GM19324 (cell line): ENCODE measurements around the gene FAM120B.

Source experiments
- ATAC-seq: cut with Tn5 transposase; IDR thresholded peaks from one replicate; pipeline ENCODE4 v1.9.1; 2021; ENCODE audit warnings: mild to moderate bottlenecking, moderate library complexity; ENCODE audit not compliant: unreplicated experiment, low FRiP score

FAM120B gene

DNA sequence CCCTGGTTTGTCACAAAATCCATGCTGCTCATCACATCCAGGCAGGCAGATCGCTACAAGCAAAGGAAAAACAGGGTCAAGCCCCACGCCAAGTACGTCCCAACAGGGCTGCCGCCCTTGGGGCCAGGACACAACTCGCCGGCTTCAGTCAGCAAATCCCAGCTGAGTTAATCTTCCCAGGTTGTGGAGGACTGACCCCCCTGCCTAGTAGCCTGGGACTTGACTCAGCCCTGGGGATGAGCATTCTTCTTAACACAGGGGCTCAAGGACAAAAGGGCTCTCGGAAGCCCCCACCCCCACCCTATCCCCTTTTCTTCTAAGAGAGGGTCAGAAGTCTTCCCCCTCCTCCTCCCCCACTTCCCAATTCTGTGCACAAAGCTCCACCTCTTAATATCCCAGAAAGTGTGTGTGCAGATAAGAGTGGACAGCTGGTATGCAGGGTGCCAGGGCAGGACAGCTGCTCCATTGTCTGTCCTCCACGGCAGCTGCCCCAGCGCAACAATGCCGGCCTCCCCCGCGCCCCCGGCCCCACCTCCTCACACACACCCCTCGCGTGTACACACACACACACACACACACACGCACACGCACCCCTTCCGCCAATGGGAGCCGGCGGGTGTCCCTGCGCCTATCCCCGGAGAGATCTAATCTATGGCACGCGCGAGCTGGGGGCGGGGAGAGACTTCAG is 20.2 kb upstream of the FAM120B start:
- ATAC-seq, result no peak

DNA sequence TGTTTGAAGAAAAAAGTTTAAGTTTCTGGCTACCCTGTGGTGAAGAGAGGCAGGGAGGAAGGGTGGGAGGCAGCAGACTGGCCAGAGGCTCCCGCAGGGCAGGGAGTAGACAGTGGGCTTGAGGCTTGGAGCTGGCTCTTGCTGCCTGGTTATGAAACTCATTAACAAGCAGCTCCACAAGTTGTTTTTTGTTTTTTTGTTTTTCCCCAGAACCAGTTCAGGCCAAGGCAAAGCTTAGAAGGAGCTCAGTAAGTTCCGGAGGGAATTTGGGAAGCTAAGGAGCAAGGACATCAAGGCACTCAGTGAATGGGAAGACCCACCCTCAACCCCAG is 19.7 kb upstream of the FAM120B start:
- no peak for ATAC-seq

DNA sequence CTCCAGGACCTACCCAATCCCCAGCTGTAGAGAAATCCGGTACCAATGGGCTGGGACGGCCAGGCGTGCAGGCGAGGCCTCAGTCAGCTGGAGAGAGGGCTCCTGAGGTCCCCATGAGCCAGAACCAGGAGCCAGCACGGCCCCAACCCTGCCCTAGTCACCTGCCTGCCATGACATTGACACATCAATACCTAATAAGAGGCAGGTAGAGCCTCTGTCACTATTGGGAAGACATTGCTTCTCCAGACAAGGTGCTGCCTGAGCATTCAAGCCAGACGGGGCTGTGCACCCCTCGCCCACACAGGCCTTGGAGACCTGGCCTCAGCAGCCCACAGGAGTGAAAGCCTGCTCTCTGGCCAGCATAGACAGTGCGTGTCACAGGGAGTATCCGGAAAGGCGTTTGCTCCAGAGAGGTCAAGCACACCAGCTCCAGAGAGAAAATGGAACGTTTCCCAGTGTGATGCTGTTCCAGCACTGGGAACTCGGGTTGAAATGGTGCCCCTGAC is 19.1 kb upstream of the FAM120B start:
- ATAC-seq, result no peak

DNA sequence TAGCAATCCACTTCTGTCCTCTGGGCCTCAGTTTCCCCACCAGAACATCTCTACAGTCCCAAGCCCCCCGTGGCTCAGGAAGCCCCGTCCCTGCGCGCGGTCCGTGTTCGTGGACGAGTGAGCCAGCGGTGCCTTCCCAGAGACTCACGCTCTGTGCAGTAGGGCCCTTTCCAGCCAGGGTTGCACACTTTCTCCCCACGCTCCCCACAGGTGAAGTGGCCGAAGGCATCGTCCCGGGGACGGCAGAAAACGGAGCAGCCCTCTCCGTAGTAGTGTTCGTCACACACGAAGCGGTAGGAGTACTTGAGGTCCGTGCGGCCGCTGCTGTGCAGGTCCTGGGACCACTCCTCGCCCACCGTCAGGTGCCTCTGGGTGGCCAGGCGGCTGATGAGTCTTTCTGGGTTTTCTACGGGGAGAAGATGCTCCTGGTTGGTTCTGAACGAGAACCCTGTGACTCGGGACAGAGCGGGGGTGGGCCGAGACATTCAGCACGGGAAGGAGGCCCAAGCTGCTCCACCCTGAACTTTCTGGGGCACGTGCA is 18.4 kb upstream of the FAM120B start:
- ATAC-seq, result no peak

DNA sequence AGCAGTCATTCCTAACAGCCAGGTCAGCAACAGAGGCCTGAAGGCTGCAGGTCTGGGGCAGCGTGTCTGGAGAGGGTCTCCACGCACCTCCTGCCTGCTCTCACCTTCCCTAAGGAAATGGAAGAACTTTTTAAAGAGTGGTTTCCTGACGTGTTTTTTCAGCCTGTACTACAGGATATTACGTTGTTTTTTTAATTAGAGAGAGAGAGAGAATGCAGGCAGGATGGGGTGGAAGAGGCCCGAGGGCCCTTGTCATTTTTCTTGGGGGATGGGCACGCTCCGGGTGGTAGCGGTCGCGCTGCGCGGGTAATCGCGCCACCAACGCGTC is 17.7 kb upstream of the FAM120B start:
- ATAC-seq, result no peak

DNA sequence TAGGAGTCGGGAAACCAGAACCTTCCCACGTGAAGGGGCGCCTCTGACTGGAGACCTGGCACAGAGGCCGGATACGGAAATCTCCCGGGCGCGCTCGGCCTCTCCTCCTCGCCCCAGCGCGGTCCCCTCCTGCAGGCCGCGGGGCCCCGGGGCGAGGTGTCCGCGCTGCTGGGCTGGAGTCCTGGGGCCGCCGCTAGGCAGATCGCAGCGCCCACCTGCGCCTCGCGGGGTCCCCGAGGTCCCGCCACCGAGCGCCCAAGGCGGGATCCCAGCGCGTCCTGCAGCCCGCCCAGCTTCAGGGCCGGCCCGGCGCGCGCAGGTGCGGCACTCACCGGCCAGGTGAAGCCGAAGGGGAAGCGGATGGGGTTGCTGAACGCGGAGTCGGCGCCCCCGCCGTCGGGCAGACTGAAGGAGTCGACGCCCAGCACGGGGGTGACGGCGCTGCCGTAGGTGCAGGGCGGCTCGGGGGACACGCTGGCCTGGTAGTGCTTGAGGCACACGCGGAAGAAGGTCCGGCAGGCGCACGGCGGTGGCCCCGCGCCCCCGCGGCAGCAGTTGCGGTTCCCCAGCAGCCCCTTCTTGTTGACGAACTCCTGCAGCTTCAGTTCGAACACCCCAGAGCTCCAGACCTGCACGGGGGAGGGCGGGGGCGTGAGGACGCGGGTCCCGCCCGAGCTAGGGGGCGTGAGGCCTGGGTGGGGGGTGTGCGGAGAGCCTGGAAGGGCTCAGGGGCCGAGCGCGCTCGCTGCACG is 17.2 kb upstream of the FAM120B start:
- ATAC-seq, result no peak

DNA sequence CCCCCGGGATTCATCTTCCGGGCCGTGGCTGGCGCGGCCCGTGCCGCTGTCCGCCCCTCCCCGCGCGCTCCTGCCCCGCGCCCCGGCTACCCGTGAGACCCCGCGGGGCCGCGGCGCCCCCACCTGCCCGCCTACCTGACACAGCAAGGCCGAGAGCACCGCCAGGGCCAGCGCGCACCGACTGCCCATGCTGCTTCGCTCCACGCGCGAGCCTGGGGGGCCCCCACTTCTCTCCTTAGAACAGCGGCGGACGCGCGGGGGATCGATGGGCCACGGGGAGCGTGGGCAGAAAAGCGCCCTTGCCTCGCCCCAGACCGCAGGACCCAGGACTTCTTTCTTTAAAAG is 16.6 kb upstream of the FAM120B start:
- ATAC-seq, result no peak

DNA sequence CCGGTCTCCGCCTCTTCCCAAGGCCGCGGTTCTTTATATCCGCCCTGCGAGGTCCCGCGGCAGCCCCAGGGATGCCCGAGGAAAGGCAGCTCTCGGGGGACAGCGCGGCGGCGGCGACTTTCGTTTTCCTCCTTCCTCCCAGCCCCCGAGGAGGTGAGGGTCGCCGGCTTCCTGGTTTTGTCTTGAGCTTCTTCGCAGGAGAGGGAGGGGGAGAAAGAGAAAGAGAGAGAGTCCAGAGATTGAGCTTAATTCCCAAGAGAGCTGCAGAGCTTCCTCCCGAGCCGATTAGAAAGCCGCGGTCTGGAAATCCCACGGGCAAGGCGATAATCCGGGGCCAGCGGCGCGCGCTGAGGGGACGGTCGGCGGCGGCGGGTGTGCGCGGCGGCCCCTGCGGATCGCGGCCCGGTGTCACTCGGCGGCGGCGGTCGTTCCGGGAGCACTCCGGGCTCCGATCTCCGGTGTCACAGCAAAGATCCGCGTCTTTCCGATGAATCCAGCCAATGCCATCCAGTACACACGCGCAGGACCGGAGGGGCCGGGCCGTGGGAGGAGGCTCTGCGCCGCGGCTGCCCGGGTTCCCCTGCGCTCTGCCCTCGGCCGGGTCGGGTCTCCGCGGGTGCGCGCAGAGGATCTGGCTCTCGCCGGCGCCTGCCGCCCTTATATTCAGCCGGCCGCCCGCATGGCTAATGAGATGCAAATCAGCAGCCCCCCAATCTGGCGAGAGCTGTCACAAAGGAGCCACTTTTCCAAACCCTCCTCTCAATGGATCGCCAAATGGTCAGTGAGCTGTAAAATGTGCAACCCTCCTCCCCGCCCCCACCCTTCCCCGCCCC is 16.0 kb upstream of the FAM120B start, which contains the start of gene DLL1:
DLL1 (minus strand) TSS at position 783 of the 833 bp plus-strand sequence. CDS start 939 bp downstream, outside the sequence.
- ATAC-seq, result no peak

DNA sequence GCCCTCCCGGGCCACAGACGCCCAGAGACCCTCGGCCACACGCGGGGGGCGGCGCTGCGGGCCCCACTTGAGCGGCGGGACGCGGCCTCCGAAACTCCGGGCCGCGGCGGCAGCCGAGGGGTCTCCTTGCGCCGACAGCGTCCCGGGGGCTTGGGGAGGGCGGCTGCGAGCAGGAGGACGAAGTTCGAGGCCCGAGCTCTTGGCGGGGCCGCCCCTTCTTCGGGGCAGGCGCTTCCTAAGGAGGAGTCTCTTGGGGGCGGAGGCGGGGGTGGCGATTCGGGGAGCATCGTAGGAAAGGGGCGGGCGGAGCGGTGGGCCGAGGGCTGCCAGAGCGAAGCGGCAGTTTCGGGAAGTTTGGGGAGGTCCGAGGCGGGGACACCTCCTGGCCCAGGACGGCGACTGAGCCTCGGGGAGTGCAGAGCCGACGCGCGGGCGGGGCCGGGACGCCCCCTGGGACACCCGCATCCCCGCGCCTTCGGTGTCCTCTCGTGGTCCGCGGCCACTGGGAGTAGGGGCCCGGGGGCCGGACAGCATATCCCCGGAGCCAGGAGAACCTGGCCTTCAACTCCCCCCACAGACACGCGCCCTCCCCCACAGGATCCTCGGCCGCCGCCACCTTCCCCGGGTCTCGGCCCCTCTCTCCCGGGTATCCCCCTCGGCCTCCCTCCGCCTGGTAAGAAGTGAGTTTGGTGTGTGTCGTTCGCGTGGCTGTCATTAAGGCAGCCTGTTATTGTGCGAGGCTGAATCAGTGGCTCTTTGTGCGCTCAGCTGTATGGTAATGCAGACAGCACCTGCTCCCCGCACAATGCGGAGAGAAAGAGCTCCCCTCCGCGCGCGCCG is 15.1 kb upstream of the FAM120B start:
- no peak for ATAC-seq

DNA sequence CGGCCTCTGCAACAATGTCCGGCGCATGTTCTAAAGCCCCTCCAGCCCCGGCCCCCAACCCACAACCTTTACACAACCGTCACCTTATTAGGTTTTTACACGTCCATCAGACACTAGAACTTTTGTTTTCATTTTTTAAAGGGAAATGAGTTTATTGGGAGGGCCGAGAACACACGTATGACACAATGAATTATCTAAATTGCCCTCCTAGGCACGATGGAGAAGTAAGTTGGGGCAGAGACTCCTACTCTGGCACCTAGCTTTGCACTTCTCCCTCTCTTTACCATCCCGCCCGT is 14.5 kb upstream of the FAM120B start:
- no peak for ATAC-seq

DNA sequence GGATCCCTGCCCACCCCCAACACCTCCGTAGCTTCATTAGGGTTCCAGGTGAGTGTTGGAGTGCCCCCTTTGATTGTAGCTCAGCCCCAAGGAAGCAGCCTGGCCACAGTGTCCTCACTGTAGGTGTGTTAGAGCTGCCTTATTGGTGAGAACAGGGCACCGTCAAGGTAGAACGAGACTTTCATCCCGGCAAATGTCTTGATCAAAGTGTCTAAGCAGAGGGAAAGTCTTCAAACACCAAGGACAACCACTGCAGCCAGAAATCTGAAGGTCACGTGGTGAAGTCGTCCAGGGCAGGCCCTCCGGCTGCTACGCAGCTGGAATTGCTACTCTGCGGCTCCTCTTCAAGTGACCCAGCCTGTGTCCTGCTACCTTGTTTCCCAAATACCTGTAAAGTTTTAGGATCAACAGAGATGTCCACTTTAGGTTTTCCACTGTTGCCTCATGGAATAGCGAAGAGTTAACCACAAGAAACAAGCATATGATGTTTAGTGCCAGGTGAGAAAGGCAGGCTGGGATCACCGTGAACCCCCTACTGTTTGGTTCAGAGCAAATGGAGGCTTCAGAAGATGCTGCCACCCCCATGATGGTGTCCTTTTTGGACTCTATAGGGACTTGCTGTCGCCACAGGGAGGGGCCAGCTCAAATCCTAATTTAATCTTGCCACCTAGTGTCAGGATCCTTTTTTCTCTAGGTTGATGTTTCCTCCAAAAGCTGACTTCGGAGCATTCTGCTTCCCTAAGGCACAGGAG is 14.0 kb upstream of the FAM120B start:
- ATAC-seq, result no peak

DNA sequence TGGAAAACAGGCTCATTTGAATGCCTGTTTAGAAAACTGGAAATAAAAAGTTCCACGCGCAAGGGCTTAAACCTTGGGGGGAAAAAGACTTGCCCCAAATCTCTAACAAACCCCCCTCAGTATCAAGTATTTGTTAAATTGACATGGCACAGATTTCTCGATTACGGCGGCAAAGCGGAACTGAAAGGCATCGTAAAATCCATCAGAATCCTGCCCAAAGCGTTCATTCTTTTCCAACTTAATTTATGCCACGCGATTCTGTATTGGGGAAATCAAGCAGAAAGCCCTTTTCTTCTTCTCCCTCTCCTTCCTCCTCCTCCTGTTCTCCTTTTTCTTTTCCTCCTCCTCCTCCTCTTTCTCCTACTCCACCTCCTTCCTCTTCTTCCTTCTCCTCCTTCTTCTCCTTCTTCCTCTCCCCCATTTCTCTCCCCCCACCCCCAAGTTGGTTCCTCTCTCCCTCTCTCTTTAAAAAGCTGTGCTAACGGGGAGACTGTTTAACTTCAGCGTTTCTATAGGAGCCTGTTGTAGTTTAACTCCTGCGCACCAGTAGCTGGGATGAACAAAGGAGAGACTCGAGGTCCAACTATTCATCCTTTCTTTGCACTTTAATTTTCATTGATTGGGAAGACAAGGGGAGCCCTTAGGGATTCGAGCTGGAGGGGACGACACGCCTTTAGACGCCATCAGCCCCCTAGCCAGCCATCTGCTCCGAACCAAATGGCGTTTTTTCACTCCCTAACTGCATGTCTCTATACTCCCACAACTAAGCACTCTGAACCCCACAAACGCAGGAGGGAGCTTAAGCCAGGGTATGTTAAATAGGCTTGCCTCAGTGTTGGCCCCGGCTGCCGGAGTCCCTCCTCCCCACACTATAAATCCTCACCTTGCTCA is 13.0 kb upstream of the FAM120B start:
- no peak for ATAC-seq

DNA sequence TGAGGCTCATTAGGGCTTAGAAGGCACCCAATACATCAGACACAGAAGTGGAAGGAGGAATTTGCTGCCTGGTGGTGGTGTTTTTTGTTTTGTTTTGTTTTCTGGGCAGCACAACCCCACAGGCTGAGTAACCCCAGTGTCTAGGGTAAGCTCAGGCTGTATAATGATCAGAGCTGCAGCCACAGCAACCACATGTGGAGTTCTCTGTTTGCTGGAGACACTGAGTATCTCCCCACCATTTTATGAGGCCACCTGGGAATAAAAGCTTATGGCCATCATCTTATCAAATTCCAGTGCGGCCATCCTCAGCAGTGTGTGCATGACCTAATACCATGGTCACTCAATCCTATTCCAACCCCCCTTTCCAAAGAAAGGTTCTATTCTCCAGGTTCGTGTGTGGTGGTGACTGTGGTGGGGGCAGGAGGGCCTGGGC is 12.2 kb upstream of the FAM120B start:
- ATAC-seq, result no peak

DNA sequence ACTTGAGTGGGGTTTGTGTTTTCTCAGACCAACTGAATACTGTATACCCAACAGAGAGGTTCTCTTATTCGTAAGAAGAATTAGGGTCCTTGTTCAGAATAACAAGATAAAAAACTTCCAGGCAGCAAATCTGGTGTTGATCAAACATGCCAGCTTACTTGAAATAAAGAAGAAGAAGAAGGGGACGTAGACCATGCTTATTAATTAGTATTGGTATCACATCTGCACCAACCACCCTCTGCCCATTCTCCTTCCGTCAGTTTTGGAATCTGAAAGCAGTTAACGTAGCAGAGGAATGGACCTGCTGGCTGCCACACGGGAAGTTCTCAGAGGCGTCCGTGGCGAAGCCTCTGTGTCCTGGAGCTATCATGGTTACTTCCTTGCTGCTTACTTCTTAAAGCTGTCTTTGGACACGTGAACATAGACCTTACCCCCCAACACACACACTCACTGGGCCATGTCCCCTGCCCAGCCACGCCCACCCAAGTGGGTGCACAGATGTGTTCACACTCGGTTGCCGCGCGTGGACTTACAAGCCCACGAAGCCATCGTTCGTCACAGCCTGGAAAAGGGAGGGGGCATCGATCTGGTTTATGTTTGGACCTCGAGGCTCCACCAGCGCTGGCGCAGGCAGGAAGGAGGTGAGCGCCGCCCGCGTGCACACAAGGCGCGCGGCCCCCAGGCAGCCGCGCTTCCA is 11.6 kb upstream of the FAM120B start:
- ATAC-seq, result no peak

DNA sequence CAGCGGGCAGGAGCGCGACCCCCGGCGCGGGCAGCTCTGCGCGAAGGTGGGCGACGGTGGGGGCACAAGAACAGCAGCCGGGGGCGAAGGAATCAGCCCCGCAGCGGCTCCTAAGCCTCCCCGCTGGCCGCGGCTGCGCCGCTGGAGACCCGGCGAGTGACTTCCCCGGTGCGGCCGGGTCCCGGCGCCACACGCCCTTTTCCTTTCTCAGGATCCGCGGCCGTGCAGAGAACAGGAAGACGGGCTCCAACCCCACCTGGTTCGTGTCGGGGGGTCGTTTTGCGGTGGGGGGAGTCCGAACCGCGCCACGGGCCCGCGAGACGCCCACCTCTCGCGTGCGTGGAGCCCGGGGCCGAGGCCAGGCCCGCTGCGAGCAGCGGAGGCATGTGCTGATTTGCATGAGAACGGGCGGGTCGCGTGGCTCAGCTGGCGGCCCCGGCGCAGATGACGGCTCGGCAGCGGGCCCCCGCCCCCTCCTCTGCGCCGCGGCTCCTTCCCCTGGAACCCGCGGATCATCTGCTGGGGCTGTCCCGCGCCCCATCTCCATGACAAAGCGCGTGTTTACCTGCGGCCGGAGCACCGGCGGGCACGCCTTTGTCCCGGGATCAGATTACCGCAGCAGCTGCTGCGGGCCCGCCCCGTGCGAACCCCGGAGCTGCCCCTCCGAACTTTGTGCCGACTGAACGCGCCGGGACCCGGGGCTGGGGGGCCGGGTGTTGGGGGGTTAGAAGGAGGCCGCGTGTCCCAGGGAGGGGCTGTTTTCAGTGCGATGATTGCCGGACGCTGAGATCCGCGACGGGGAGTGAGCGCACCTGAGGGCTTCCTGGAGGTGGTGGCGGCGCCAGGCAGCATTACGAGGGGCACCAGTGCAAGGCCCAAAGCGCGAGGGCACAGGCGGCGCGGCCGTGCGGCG is 10.8 kb upstream of the FAM120B start:
- ATAC-seq, result peak; percentile 66

DNA sequence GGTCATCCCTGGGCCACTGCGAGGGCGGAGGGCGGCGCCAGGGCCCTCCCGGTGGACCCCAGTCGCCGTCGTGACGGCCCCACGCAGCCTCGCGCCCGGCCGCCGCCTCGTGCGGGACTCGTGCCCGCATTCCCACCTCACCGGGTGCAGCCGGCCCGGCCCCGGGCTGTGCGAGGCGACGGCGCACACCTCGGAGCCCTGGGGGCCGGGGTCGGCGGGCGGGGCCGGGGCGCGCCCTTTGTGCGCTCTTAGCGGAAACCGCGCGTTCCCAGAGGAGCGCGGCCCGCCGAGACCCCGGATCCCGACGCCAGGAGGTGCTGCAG is 10.2 kb upstream of the FAM120B start:
- no peak for ATAC-seq
